Retina (tissue), 1 donor: ENCODE data around the gene CD93.

ENCODE experiments used
- DNase-seq: peaks from one replicate; pipeline ENCODE4 v3.0.0-alpha.2; 2016

CD93 gene

GRCh38 chr20:23097636-23098580, 11.8 kb upstream of the CD93 start:
- no peak for DNase-seq

GRCh38 chr20:23096986-23097520, 10.9 kb upstream of the CD93 start:
- no peak for DNase-seq

GRCh38 chr20:23096097-23096496, 10.0 kb upstream of the CD93 start:
- no peak for DNase-seq

- no peak for DNase-seq
These were observed 9.4 kb upstream of the CD93 start for GRCh38 chr20:23095499-23095898.

GRCh38 chr20:23094927-23095326, 8.8 kb upstream of the CD93 start:
- DNase-seq: no peak

GRCh38 chr20:23094213-23094896, 8.2 kb upstream of the CD93 start:
- DNase-seq: no peak

GRCh38 chr20:23093613-23094012, 7.5 kb upstream of the CD93 start:
- no peak for DNase-seq

GRCh38 chr20:23092861-23093495, 6.9 kb upstream of the CD93 start:
- no peak for DNase-seq

GRCh38 chr20:23092384-23092756, 6.2 kb upstream of the CD93 start:
- no peak for DNase-seq

- no peak for DNase-seq
These were observed 5.7 kb upstream of the CD93 start for GRCh38 chr20:23091721-23092383.

- DNase-seq: no peak
These were observed 4.8 kb upstream of the CD93 start for GRCh38 chr20:23090878-23091277.

- no peak for DNase-seq
These were observed 4.0 kb upstream of the CD93 start for GRCh38 chr20:23090147-23090546.

GRCh38 chr20:23088866-23089265, 2.7 kb upstream of the CD93 start:
- DNase-seq: no peak

GRCh38 chr20:23087587-23088251, 1.6 kb upstream of the CD93 start:
- no peak for DNase-seq

GRCh38 chr20:23086931-23087411, 847 bp upstream of the CD93 start:
- DNase-seq: no peak

GRCh38 chr20:23085436-23086055, 578 bp downstream of the CD93 start:
- DNase-seq: no peak

GRCh38 chr20:23084845-23085365, 1.2 kb downstream of the CD93 start:
- no peak for DNase-seq

GRCh38 chr20:23084282-23084844, 1.8 kb downstream of the CD93 start:
- no peak for DNase-seq

GRCh38 chr20:23083553-23084220, 2.4 kb downstream of the CD93 start:
- DNase-seq: no peak

- no peak for DNase-seq
These were observed 3.1 kb downstream of the CD93 start for GRCh38 chr20:23082846-23083552.
